Neural progenitor cell (in vitro differentiated cells): Measurements from ENCODE around the gene CEMIP2. TPM values are rescaled to one million over a fixed set of nuclear protein-coding genes. Genes with fewer than 3 reads are reported as not detected.
A peak's percentile ranks its signal among the peaks of the same experiment; 100 is the strongest.

Source experiments
- DNase-seq: peaks from one replicate; pipeline ENCODE4 v3.0.0-alpha.2; 2016; ENCODE audit warnings: low spot score
- H2AFZ ChIP-seq: fragments of 200-600 bp; sonication (generic); replicated peaks from 2 replicates; pipeline ENCODE4 v1.6.1; 2016; ENCODE audit warnings: antibody characterized with exemption
- H3F3A ChIP-seq: fragments of 200-600 bp; sonication (generic); 2 replicates; pipeline ENCODE4 v1.6.1; 2016; ENCODE audit warnings: antibody characterized with exemption, low read depth
- H3K27ac ChIP-seq: fragments of 200-600 bp; sonication (generic); 2 replicates; pipeline ENCODE4 v1.5.1; 2016; ENCODE audit warnings: mild to moderate bottlenecking
- H3K27me3 ChIP-seq: fragments of 200-600 bp; sonication (generic); 2 replicates; pipeline ENCODE4 v1.6.1; 2016; ENCODE audit warnings: mild to moderate bottlenecking, moderate library complexity
- H3K36me3 ChIP-seq: fragments of 200-600 bp; sonication (generic); 2 replicates; pipeline ENCODE4 v1.5.1; 2016
- H3K4me1 ChIP-seq: fragments of 200-600 bp; sonication (generic); 2 replicates; pipeline ENCODE4 v1.6.1; 2016; ENCODE audit warnings: mixed run types
- H3K4me2 ChIP-seq: fragments of 200-600 bp; sonication (generic); 2 replicates; pipeline ENCODE4 v1.6.1; 2016
- H3K4me3 ChIP-seq: fragments of 200-600 bp; sonication (generic); 2 replicates; pipeline ENCODE4 v1.5.1; 2016
- H3K79me2 ChIP-seq: fragments of 200-600 bp; sonication (generic); 2 replicates; pipeline ENCODE4 v1.6.1; 2016; ENCODE audit warnings: low read depth
- H3K9ac ChIP-seq: fragments of 200-600 bp; sonication (generic); 2 replicates; pipeline ENCODE4 v1.6.1; 2016
- H3K9me3 ChIP-seq: fragments of 200-600 bp; sonication (generic); 2 replicates; pipeline ENCODE4 v1.5.1; 2016; ENCODE audit warnings: low read depth
- H4K20me1 ChIP-seq: fragments of 200-600 bp; sonication (generic); 2 replicates; pipeline ENCODE4 v1.6.1; 2016; ENCODE audit warnings: low read depth
- H3K27ac Mint-ChIP-seq: 3 replicates; pipeline ENCODE4 v1.8.0; 2021; ENCODE audit warnings: mixed read lengths
- H3K27me3 Mint-ChIP-seq: 2 replicates; pipeline ENCODE4 v1.8.0; 2022; ENCODE audit warnings: low read depth, mild to moderate bottlenecking, inconsistent platforms, moderate library complexity, mixed read lengths; ENCODE audit not compliant: insufficient read depth
- H3K36me3 Mint-ChIP-seq: 3 replicates; pipeline ENCODE4 v1.8.0; 2021; ENCODE audit warnings: mixed read lengths
- H3K4me1 Mint-ChIP-seq: 3 replicates; pipeline ENCODE4 v1.8.0; 2021; ENCODE audit warnings: mixed read lengths
- H3K4me3 Mint-ChIP-seq: 3 replicates; pipeline ENCODE4 v1.8.0; 2021; ENCODE audit warnings: mild to moderate bottlenecking, moderate library complexity, mixed read lengths
- H3K9me3 Mint-ChIP-seq: 3 replicates; pipeline ENCODE4 v1.8.0; 2020; ENCODE audit warnings: mixed read lengths
- EZH2 ChIP-seq: fragments of 200-600 bp; sonication (generic); IDR thresholded peaks from 2 replicates; pipeline ENCODE4 v1.6.1; 2017; ENCODE audit warnings: antibody characterized with exemption, mild to moderate bottlenecking, moderate library complexity
- EZH2phosphoT487 ChIP-seq: fragments of 200-600 bp; sonication (generic); IDR thresholded peaks from 2 replicates; pipeline ENCODE4 v1.6.1; 2017; ENCODE audit warnings: antibody characterized with exemption
- total RNA-seq: library from RNA; depleted of rRNA; stranded (reverse); fragments of >200 nt; gene quantifications from 2 replicates; pipeline ENCODE4 v1.2.3, GENCODE V29; 2015; ENCODE audit warnings: low replicate concordance
- TF ChIP-seq, protein P1 (sequence below): fragments of 200-600 bp; sonication (generic); IDR thresholded peaks from 2 replicates; pipeline ENCODE4 v1.5.1; 2017; ENCODE audit warnings: antibody characterized with exemption, mild to moderate bottlenecking

CEMIP2 gene
- total RNA-seq, 1 donor from 2014 or later: 218 TPM

DNA sequence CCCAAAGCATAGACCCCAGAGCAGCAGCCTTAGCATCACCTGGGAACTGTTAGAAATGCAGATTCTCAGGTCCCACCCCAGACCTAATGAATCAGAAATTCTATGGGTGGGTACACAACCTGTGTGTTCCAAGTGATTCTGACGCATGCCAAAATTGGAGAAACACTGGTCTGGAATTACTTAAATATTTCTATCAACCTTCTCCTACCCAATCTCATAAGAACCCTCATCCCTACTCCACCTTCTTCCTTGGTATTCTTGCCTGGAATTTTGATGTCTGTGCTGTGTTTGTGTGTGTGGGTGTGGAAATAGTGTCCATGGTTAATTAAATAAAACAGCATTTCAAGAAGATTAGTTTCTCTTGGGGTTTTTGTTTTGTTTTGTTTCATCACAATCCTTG is 111.8 kb downstream of the CEMIP2 start:
- Mint-ChIP-seq H3K4me1 (peaks cover 3% of the 10 kb centered on the region), H3K36me3 (no peaks in the 10 kb centered on the region), H3K27ac (no peak overlapping the region), H3K9me3 (peaks cover 4% of the 10 kb centered on the region), H3K27me3 (peaks cover 2% of the 10 kb centered on the region), H3K4me3 (no peak overlapping the region)
- no peak overlapping the region for H3K4me2 ChIP-seq
- H3K4me3 ChIP-seq: no peak overlapping the region
- H3K9ac ChIP-seq: no peak overlapping the region
- DNase-seq: no peak
- no peak for TF ChIP-seq EZH2
- TF ChIP-seq, protein P1, sequence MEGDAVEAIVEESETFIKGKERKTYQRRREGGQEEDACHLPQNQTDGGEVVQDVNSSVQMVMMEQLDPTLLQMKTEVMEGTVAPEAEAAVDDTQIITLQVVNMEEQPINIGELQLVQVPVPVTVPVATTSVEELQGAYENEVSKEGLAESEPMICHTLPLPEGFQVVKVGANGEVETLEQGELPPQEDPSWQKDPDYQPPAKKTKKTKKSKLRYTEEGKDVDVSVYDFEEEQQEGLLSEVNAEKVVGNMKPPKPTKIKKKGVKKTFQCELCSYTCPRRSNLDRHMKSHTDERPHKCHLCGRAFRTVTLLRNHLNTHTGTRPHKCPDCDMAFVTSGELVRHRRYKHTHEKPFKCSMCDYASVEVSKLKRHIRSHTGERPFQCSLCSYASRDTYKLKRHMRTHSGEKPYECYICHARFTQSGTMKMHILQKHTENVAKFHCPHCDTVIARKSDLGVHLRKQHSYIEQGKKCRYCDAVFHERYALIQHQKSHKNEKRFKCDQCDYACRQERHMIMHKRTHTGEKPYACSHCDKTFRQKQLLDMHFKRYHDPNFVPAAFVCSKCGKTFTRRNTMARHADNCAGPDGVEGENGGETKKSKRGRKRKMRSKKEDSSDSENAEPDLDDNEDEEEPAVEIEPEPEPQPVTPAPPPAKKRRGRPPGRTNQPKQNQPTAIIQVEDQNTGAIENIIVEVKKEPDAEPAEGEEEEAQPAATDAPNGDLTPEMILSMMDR: no peak
- TF ChIP-seq EZH2phosphoT487: no peak
- H3F3A ChIP-seq: no peaks in the 10 kb centered on the region
- no peak overlapping the region for H2AFZ ChIP-seq
- no peaks in the 10 kb centered on the region for H3K79me2 ChIP-seq
- no peak overlapping the region for H3K27ac ChIP-seq
- no peaks in the 10 kb centered on the region for H4K20me1 ChIP-seq
- H3K36me3 ChIP-seq: no peaks in the 10 kb centered on the region
- H3K4me1 ChIP-seq: no peaks in the 10 kb centered on the region
- H3K27me3 ChIP-seq: no peaks in the 10 kb centered on the region
- no peaks in the 10 kb centered on the region for H3K9me3 ChIP-seq

DNA sequence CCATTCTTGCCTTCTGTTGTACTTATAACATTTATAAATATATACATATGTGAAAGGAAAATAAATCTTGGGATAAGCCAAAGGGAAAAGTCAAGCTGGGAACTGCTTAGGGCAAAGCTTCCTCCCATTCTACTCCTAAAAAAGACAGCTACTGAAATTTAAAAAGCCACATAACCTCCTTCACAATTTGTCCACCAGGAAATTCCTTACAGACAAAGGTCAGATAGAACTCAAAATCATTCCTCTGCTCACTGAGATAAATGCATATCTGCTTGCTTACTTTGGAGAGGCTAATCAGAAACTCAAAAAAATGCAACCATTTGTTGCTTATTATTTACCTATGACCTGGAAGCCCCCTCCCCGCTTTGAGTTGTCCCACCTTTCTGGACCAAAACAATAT is 112.5 kb downstream of the CEMIP2 start:
- H3K4me1 ChIP-seq: no peaks in the 10 kb centered on the region
- H3K79me2 ChIP-seq: no peaks in the 10 kb centered on the region
- no peaks in the 10 kb centered on the region for H3F3A ChIP-seq
- Mint-ChIP-seq H3K4me1 (peaks cover 3% of the 10 kb centered on the region), H3K27ac (no peak overlapping the region), H3K36me3 (no peaks in the 10 kb centered on the region), H3K4me3 (no peak overlapping the region), H3K27me3 (peaks cover 2% of the 10 kb centered on the region), H3K9me3 (peaks cover 4% of the 10 kb centered on the region)
- no peak overlapping the region for H3K4me3 ChIP-seq
- H4K20me1 ChIP-seq: no peaks in the 10 kb centered on the region
- H3K9ac ChIP-seq: no peak overlapping the region
- no peak overlapping the region for H3K4me2 ChIP-seq
- no peak for DNase-seq
- no peak overlapping the region for H2AFZ ChIP-seq
- H3K36me3 ChIP-seq: no peaks in the 10 kb centered on the region
- TF ChIP-seq EZH2: no peak
- TF ChIP-seq, protein P1: no peak
- no peak for TF ChIP-seq EZH2phosphoT487
- no peaks in the 10 kb centered on the region for H3K27me3 ChIP-seq
- no peaks in the 10 kb centered on the region for H3K9me3 ChIP-seq
- H3K27ac ChIP-seq: no peak overlapping the region

DNA sequence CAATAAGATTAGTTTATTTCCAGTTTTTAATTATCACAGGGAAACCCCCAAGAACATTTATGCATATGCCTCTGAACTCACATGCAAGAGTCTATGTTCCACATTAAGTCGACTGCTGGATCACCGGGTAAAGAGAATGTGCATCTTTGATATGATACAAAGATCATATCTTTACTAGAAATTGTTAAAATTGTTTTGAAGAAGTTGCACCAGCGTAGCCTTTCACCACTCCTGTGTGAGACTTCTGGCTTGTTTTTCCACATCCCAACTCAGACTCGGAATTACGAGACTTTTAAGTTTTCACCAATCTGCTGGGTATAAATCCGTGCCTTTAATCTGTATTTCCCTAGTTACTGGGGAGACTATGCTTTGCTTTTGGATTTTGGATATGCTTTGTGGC is 113.2 kb downstream of the CEMIP2 start:
- Mint-ChIP-seq H3K9me3 (peaks cover 4% of the 10 kb centered on the region), H3K4me3 (no peak overlapping the region), H3K36me3 (no peaks in the 10 kb centered on the region), H3K27ac (no peak overlapping the region), H3K4me1 (peaks cover 3% of the 10 kb centered on the region), H3K27me3 (peaks cover 2% of the 10 kb centered on the region)
- DNase-seq: no peak
- Histone ChIP-seq H3K9me3 (no peaks in the 10 kb centered on the region), H4K20me1 (no peaks in the 10 kb centered on the region), H3K4me2 (no peak overlapping the region), H3K36me3 (no peaks in the 10 kb centered on the region), H2AFZ (peak overlapping the region; percentile 68), H3K4me3 (no peak overlapping the region), H3F3A (no peaks in the 10 kb centered on the region), H3K4me1 (no peaks in the 10 kb centered on the region), H3K27me3 (no peaks in the 10 kb centered on the region), H3K9ac (no peak overlapping the region), H3K27ac (no peak overlapping the region), H3K79me2 (no peaks in the 10 kb centered on the region)
- no peak for TF ChIP-seq EZH2phosphoT487

DNA sequence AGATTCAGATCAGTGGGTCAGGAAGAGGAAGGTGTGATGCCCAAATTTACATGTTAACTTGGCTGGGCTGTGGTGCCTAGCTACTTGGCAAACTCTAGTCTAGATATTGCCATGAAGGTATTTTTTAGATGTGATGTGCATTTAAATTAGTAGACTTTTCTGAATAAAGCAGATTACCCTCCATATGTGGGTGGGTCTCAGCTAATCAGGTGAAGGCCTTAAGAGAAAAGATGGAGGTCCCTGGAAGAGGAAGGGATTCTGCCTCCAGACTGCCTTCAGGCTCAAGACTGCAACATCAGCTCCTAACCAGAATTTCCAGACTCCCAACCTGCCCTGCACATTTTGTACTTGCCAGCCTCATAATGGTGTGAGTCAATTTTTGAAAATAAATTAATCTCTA is 115.8 kb downstream of the CEMIP2 start:
- Histone ChIP-seq H3K27ac (no peak overlapping the region), H3K36me3 (no peaks in the 10 kb centered on the region), H3K79me2 (no peaks in the 10 kb centered on the region), H4K20me1 (no peaks in the 10 kb centered on the region), H3K9me3 (no peaks in the 10 kb centered on the region), H3K4me2 (no peak overlapping the region), H3K4me3 (no peak overlapping the region), H2AFZ (no peak overlapping the region), H3K4me1 (no peaks in the 10 kb centered on the region), H3K27me3 (no peaks in the 10 kb centered on the region), H3F3A (no peaks in the 10 kb centered on the region), H3K9ac (no peak overlapping the region)
- Mint-ChIP-seq H3K36me3 (no peaks in the 10 kb centered on the region), H3K27ac (no peak overlapping the region), H3K27me3 (peaks cover 2% of the 10 kb centered on the region), H3K4me3 (no peak overlapping the region), H3K4me1 (peaks cover under 1% of the 10 kb centered on the region), H3K9me3 (no peaks in the 10 kb centered on the region)
- DNase-seq: no peak
- TF ChIP-seq, protein P1: no peak
- TF ChIP-seq EZH2 (no peak), EZH2phosphoT487 (no peak)
